ENCODE measurements around the gene COPB2. TPM values are rescaled to one million over a fixed set of nuclear protein-coding genes. Genes with fewer than 3 reads are reported as not detected.

The COPB2 gene
- total RNA-seq, 4 donors from 2014 or later, result 46.1 to 63.6 (median 53.6) TPM

DNA sequence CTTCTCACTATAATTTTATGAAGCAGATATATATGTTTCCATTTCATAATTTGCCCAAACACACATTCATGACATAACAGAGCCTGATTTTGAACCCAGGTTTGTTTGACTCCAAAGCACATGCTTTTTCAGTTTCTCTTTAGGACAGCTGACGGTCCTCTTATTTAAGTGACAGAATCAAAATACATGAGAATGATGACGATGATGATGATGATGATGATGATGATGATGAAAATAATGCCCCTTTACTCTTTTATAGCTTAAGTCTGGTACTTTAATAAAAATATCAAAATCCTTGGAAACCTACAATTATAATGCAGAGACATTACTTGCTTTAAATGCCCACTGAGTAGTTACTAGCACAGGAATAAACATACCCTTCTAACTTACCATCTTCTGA, 15.3 kb downstream of the COPB2 start:
- H3K4me3 ChIP-seq (ENCODE audit: low read depth, poor library complexity, severe bottlenecking), result no peak overlapping the region

DNA sequence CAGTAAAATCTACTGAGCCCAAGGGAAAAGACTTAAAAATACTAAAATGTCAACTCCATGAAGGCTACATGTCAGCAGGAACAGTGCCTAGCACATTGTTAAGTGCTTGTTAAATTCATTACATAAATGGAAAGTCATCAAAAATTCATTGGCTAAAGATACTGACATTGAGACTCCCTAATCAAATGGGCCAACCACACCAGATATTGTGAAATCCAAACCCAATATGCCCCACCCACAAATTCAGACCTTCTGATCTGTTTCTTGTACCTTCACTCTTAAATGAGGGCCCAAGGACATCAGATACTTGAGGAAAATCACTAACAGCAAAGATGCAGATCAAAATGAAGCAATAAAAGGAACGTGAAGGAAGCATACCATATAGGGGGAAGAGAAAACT, 24.9 kb downstream of the COPB2 start:
- 96 to 97% methylated on average over 1 of the region's 1 CpG for WGBS, 2 donors

More for the DNA sequence above, 15.3 kb downstream of the COPB2 start:
- TF ChIP-seq POLR2A (IDR thresholded peaks at IDR 0.05), result no peak
- TF ChIP-seq, protein P1, sequence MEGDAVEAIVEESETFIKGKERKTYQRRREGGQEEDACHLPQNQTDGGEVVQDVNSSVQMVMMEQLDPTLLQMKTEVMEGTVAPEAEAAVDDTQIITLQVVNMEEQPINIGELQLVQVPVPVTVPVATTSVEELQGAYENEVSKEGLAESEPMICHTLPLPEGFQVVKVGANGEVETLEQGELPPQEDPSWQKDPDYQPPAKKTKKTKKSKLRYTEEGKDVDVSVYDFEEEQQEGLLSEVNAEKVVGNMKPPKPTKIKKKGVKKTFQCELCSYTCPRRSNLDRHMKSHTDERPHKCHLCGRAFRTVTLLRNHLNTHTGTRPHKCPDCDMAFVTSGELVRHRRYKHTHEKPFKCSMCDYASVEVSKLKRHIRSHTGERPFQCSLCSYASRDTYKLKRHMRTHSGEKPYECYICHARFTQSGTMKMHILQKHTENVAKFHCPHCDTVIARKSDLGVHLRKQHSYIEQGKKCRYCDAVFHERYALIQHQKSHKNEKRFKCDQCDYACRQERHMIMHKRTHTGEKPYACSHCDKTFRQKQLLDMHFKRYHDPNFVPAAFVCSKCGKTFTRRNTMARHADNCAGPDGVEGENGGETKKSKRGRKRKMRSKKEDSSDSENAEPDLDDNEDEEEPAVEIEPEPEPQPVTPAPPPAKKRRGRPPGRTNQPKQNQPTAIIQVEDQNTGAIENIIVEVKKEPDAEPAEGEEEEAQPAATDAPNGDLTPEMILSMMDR (IDR thresholded peaks at IDR 0.05), result no peak
- intact Hi-C loops (cut with DNase I; ENCODE audit: low total_unique reads), result no loop called here
- 77 to 86% methylated on average over 2 of the region's 2 CpGs for WGBS, 2 donors
- no peak for DNase-seq (ENCODE audit: low spot score in 2 of 2)

DNA sequence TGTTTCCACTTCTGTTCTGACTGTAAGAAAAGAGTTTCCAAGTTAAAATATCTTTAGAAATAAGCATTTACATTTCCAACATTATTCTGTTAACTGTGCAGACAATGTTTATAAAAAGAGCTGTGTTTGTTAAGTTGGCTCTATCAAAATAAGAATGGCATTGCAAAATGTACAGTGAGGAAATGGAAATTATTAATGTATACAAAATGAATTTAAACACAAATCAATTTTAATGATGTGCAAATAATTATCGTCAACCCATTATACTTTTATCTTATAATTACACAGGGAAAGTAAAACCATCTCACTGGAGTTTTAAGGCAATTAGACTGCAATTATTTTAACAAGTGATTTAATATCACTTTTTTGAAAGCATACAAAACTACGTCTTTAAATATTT, 28.2 kb downstream of the COPB2 start:
- intact Hi-C loops (cut with DNase I; ENCODE audit: low total_unique reads), result no loop called here
- TF ChIP-seq, protein P1 (IDR thresholded peaks at IDR 0.05), result no peak
- TF ChIP-seq POLR2A (IDR thresholded peaks at IDR 0.05), result no peak
- 90% methylated on average over 2 of the region's 2 CpGs for WGBS, 2 donors
- H3K4me3 ChIP-seq (ENCODE audit: low read depth, poor library complexity, severe bottlenecking), result no peak overlapping the region
- DNase-seq (ENCODE audit: low spot score in 2 of 2), result no peak

More for the DNA sequence above, 24.9 kb downstream of the COPB2 start:
- no peak for DNase-seq (ENCODE audit: low spot score in 2 of 2)
- H3K4me3 ChIP-seq (ENCODE audit: low read depth, poor library complexity, severe bottlenecking), result no peak overlapping the region
- intact Hi-C loops (cut with DNase I; ENCODE audit: low total_unique reads), result no loop called here
- TF ChIP-seq, protein P1 (IDR thresholded peaks at IDR 0.05), result no peak
- no peak for TF ChIP-seq POLR2A (IDR thresholded peaks at IDR 0.05)

DNA sequence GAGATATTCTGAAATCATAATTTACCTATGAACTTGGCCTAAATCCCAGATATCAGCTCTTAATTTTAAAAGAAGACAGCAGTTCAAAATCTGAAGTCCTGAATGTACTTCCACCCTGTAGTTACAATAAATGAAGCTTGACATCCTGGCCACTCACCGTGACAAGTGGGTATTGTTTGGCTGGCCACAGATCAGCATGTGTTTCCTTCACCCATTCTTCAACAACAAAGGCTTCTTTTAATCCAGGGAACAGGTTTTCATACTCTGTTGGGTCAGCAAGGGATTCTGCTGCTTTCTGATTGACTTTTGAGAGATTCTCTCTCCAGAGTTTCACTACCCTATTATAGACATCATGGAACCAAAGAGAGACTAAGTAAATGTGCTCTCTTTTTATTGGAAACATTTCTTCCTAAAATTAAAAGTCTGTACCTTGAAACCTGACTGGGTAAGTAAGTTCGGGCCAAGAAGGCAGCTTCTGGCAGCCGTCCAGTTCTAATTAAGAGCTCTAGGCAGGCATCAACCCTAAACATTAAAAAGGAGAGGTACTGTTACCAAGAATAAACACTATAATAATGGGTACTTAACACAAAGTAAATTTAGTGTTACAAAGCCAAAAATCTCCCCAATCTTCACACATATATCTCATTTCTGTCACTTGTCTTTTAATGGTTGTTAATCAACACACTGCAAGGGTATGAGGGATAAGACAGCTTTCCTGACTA, 30.4 kb downstream of the COPB2 start:
- intact Hi-C loops (cut with DNase I; ENCODE audit: low total_unique reads), result no loop called here
- H3K4me3 ChIP-seq (ENCODE audit: low read depth, poor library complexity, severe bottlenecking), result no peak overlapping the region
- WGBS, 2 donors, result 63 to 66% methylated on average over 3 of the region's 3 CpGs
- TF ChIP-seq, protein P1 (IDR thresholded peaks at IDR 0.05), result no peak
- TF ChIP-seq POLR2A (IDR thresholded peaks at IDR 0.05), result no peak
- DNase-seq (ENCODE audit: low spot score in 2 of 2), result no peak

DNA sequence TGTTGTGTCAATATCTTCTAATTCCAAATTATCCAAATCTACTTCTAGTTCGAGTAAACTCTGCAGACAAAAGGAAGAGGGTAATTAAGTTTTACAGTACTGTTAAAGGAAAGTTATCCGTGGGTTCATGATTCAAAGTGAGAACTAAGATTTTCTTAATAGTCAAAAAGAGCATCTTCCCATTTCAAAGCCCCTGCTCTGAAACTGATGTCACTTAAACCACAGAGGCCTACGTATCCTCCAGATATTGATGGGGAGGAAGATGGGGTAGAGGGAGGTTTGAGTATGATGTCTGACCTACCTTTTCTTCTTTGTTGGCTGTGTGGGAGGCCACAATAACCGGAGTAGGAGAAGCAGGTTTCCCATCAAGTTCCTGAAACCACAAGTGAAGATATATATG, 31.5 kb downstream of the COPB2 start:
- WGBS, 2 donors, result 86 to 87% methylated on average over 4 of the region's 4 CpGs
- intact Hi-C loops (cut with DNase I; ENCODE audit: low total_unique reads), result no loop called here
- DNase-seq (ENCODE audit: low spot score in 2 of 2), result no peak
- TF ChIP-seq POLR2A (IDR thresholded peaks at IDR 0.05), result no peak
- TF ChIP-seq, protein P1 (IDR thresholded peaks at IDR 0.05), result no peak
- no peak overlapping the region for H3K4me3 ChIP-seq (ENCODE audit: low read depth, poor library complexity, severe bottlenecking)

DNA sequence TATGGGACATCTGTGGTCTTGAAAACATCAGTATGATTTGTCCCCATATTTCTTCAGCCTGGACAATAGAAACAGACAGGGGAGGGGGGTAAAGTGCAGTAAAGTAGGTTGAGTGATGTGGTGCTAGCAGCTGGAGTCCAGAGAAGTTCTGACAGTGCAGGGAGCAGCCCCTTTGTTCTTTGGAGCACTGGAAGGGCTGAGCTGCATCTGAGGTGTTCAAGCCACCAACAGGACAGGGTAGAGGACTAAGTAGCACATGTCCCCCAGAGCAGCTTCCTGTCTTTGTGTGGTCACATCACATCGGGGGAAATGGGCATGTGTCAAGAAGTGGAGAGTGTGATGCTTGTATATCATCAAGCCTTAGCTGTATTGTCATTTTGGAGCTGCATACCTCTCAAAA, 33.6 kb downstream of the COPB2 start:
- no peak for DNase-seq (ENCODE audit: low spot score in 2 of 2)
- TF ChIP-seq POLR2A (IDR thresholded peaks at IDR 0.05), result no peak
- TF ChIP-seq, protein P1 (IDR thresholded peaks at IDR 0.05), result no peak
- H3K4me3 ChIP-seq (ENCODE audit: low read depth, poor library complexity, severe bottlenecking), result no peak overlapping the region
- intact Hi-C loops (cut with DNase I; ENCODE audit: low total_unique reads), result no loop called here
- WGBS, 2 donors, result 37 to 60% methylated on average over 1 of the region's 1 CpG
